ENCODE results near the gene THRSP.
A peak's percentile ranks its signal among the peaks of the same experiment; 100 is the strongest.

Gene THRSP

GRCh38 chr11:78045851-78046485 lies 17.7 kb upstream of the THRSP start:
- H3K4me3 ChIP-seq (replicated peaks; ENCODE audit: low read depth, low read length) = peak overlapping the region; percentile 40
- DNase-seq (ENCODE audit: extremely low read depth, low read depth) = no peak
- TF ChIP-seq, protein P1, sequence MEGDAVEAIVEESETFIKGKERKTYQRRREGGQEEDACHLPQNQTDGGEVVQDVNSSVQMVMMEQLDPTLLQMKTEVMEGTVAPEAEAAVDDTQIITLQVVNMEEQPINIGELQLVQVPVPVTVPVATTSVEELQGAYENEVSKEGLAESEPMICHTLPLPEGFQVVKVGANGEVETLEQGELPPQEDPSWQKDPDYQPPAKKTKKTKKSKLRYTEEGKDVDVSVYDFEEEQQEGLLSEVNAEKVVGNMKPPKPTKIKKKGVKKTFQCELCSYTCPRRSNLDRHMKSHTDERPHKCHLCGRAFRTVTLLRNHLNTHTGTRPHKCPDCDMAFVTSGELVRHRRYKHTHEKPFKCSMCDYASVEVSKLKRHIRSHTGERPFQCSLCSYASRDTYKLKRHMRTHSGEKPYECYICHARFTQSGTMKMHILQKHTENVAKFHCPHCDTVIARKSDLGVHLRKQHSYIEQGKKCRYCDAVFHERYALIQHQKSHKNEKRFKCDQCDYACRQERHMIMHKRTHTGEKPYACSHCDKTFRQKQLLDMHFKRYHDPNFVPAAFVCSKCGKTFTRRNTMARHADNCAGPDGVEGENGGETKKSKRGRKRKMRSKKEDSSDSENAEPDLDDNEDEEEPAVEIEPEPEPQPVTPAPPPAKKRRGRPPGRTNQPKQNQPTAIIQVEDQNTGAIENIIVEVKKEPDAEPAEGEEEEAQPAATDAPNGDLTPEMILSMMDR (IDR thresholded peaks at IDR 0.05; ENCODE audit: low read depth, low read length, missing control alignments) = peak; percentile 100

DNA sequence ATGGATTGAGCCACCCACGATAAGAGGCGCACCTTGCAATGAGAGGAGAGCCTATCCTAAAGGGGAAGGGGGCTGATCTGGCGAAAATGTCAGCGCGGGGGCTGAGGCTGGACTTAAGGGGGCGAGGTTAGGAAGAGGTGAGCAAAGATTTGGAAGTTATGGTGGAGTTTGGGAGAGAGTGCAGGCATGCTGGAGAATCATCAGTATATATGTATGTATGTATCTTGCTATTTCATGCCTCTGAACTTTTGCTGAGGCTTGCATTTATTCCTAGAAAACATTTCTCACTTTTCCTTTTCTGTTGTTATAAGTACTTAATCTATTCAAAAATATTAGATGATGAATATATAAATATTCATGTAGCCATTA lies 17.2 kb upstream of the THRSP start:
- H3K4me3 ChIP-seq (replicated peaks; ENCODE audit: low read depth, low read length) = no peak overlapping the region
- TF ChIP-seq, protein P1 (IDR thresholded peaks at IDR 0.05; ENCODE audit: low read depth, low read length, missing control alignments) = no peak
- DNase-seq (ENCODE audit: extremely low read depth, low read depth) = no peak

- H3K4me3 ChIP-seq (replicated peaks; ENCODE audit: low read depth, low read length) = no peak overlapping the region
- TF ChIP-seq, protein P1 (IDR thresholded peaks at IDR 0.05; ENCODE audit: low read depth, low read length, missing control alignments) = no peak
- DNase-seq (ENCODE audit: extremely low read depth, low read depth) = no peak
Observed at GRCh38 chr11:78048561-78048960, 15.1 kb upstream of the THRSP start.

- TF ChIP-seq, protein P1 (IDR thresholded peaks at IDR 0.05; ENCODE audit: low read depth, low read length, missing control alignments) = no peak
- no peak for DNase-seq (ENCODE audit: extremely low read depth, low read depth)
- H3K4me3 ChIP-seq (replicated peaks; ENCODE audit: low read depth, low read length) = no peak overlapping the region
Observed at GRCh38 chr11:78049348-78049747, 14.3 kb upstream of the THRSP start.

DNA sequence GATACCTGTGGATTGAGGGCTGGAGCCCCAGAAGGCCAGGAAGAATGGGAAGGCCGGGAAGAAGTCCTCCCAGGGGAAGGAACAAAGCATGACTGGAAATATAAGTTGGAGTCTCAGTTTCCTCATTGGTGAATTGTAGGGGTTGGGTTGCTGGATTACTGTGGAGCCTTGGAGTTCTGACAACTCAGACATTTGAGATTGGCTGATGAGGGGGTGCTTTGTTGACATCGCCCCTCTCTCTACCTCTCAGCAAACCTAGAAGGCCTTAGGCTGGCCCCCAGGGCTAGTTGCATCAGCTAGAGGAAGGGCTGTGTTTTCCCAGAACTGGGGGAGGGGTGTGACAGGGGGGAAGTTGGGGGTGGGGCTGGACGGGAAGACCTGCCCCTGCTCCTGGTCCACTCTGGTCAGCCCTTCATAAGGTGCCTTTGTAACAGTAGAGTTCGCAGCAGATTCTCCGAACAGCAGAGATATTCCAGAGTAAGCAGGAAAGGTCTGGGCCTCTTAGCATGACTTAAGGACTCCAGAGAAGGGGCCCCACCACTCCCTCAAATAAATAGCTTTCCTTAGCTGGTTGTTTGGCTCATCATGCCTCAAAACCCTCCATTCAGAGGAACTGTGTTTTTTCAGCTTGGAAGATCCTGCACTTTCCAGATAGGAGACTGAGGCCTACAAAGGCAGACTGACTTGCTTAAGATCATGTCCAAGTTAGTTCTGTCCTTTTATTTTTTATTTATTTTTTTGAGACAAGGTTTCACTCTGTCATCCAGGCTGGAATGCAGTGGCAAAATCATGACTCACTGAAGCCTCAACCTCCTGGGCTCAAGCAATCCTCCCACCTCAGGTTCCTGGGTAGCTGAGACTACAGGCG lies 12.5 kb upstream of the THRSP start:
- no peak overlapping the region for H3K4me3 ChIP-seq (replicated peaks; ENCODE audit: low read depth, low read length)
- no peak for DNase-seq (ENCODE audit: extremely low read depth, low read depth)
- TF ChIP-seq, protein P1 (IDR thresholded peaks at IDR 0.05; ENCODE audit: low read depth, low read length, missing control alignments) = no peak

DNA sequence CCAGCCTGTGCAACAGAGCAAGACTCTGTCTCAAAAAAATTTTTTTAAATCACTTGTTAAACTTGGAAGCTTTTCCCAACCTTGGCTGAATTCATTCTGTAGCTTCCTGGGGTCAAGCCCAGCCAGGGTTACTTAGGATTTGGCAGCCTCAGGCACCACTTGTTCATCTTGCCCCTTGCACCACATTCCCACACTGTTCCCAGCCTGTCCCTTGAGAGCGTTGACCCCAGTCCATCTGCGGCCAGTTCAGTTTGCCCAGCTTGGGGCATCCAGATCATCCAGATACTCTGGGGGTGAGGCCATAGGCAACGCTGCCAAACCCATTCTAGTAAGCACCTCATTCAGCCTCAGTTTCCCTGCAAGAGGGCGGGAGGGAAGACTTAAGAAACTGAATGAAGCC lies 8.7 kb upstream of the THRSP start:
- no peak overlapping the region for H3K4me3 ChIP-seq (replicated peaks; ENCODE audit: low read depth, low read length)
- TF ChIP-seq, protein P1 (IDR thresholded peaks at IDR 0.05; ENCODE audit: low read depth, low read length, missing control alignments) = no peak
- DNase-seq (ENCODE audit: extremely low read depth, low read depth) = no peak

Measured in HFF-Myc (cell line).